Measurements from ENCODE around the gene TMPRSS11E.
"Not testable (repeated sequence)": the region's sequence is repeated elsewhere in the genome, so short reads cannot be mapped to it uniquely, and the experiment has no call there.

TMPRSS11E gene

DNA sequence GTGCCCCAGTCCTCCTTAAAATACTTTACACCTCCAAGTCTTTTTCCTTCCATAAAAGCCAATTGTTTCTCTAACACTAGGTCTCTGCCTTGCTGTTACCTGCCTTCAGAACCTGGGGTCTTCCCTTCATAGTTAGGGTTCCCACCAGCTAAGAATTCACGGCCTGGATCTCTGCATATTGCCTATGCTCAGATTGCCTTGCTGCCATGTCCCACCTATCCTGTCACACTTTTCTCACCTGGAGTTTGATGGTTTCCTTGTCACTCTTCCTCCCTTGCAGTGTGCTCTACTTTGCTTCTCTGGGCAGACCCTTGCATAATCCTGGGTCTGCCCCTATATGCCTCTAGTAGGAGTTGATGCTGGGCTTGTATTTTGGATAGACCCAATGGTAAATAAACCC lies 36.6 kb upstream of the TMPRSS11E start:
- Histone ChIP-seq H3K4me2 (ENCODE audit: low read length) (no peak overlapping the region), H3K9ac (ENCODE audit: low read length) (no peak overlapping the region), H3K27ac (ENCODE audit: low read length) (no peak overlapping the region), H2AFZ (ENCODE audit: low read depth, low read length) (no peak overlapping the region), H3K79me2 (ENCODE audit: low read length) (no peaks in the 10 kb centered on the region), H3K9me3 (ENCODE audit: insufficient read depth, low read length) (no peaks in the 10 kb centered on the region), H3K27me3 (ENCODE audit: low read depth, low read length) (no peaks in the 10 kb centered on the region), H3K36me3 (replicated peaks; ENCODE audit: low read depth, low read length) (no peaks in the 10 kb centered on the region), H3K4me1 (ENCODE audit: low read length) (no peaks in the 10 kb centered on the region), H4K20me1 (ENCODE audit: insufficient read depth, low read length) (no peaks in the 10 kb centered on the region), H3K4me3 (ENCODE audit: low read length) (no peak overlapping the region)
- no peak for TF ChIP-seq EZH2phosphoT487 (IDR thresholded peaks at IDR 0.05; ENCODE audit: low read depth)
- TF ChIP-seq, protein P1, sequence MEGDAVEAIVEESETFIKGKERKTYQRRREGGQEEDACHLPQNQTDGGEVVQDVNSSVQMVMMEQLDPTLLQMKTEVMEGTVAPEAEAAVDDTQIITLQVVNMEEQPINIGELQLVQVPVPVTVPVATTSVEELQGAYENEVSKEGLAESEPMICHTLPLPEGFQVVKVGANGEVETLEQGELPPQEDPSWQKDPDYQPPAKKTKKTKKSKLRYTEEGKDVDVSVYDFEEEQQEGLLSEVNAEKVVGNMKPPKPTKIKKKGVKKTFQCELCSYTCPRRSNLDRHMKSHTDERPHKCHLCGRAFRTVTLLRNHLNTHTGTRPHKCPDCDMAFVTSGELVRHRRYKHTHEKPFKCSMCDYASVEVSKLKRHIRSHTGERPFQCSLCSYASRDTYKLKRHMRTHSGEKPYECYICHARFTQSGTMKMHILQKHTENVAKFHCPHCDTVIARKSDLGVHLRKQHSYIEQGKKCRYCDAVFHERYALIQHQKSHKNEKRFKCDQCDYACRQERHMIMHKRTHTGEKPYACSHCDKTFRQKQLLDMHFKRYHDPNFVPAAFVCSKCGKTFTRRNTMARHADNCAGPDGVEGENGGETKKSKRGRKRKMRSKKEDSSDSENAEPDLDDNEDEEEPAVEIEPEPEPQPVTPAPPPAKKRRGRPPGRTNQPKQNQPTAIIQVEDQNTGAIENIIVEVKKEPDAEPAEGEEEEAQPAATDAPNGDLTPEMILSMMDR (IDR thresholded peaks at IDR 0.05; ENCODE audit: low read depth, low read length) = no peak

GRCh38 chr4:68412031-68412430 lies 35.2 kb upstream of the TMPRSS11E start:
- not testable (repeated sequence) for H3K27ac ChIP-seq (ENCODE audit: low read length); H3K9me3 ChIP-seq (ENCODE audit: insufficient read depth, low read length); H3K4me3 ChIP-seq (ENCODE audit: low read length); H4K20me1 ChIP-seq (ENCODE audit: insufficient read depth, low read length); H3K4me2 ChIP-seq (ENCODE audit: low read length); H3K9ac ChIP-seq (ENCODE audit: low read length); H3K27me3 ChIP-seq (ENCODE audit: low read depth, low read length); H2AFZ ChIP-seq (ENCODE audit: low read depth, low read length); H3K4me1 ChIP-seq (ENCODE audit: low read length); H3K79me2 ChIP-seq (ENCODE audit: low read length); H3K36me3 ChIP-seq (replicated peaks; ENCODE audit: low read depth, low read length)

- TF ChIP-seq, protein P1 (IDR thresholded peaks at IDR 0.05; ENCODE audit: low read depth, low read length) = no peak
- TF ChIP-seq EZH2phosphoT487 (IDR thresholded peaks at IDR 0.05; ENCODE audit: low read depth) = no peak
- Histone ChIP-seq H3K36me3 (replicated peaks; ENCODE audit: low read depth, low read length) (no peaks in the 10 kb centered on the region), H3K27me3 (ENCODE audit: low read depth, low read length) (no peaks in the 10 kb centered on the region), H3K27ac (ENCODE audit: low read length) (no peak overlapping the region), H4K20me1 (ENCODE audit: insufficient read depth, low read length) (no peaks in the 10 kb centered on the region), H3K4me3 (ENCODE audit: low read length) (no peak overlapping the region), H3K9me3 (ENCODE audit: insufficient read depth, low read length) (no peaks in the 10 kb centered on the region), H3K9ac (ENCODE audit: low read length) (no peak overlapping the region), H2AFZ (ENCODE audit: low read depth, low read length) (no peak overlapping the region), H3K4me1 (ENCODE audit: low read length) (no peaks in the 10 kb centered on the region), H3K4me2 (ENCODE audit: low read length) (no peak overlapping the region), H3K79me2 (ENCODE audit: low read length) (no peaks in the 10 kb centered on the region)
Observed at GRCh38 chr4:68416591-68416990, 30.7 kb upstream of the TMPRSS11E start.

- H3K36me3 ChIP-seq (replicated peaks; ENCODE audit: low read depth, low read length) = no peaks in the 10 kb centered on the region
- no peak overlapping the region for H3K4me3 ChIP-seq (ENCODE audit: low read length)
- no peaks in the 10 kb centered on the region for H3K9me3 ChIP-seq (ENCODE audit: insufficient read depth, low read length)
- H3K9ac ChIP-seq (ENCODE audit: low read length) = no peak overlapping the region
- no peak overlapping the region for H3K4me2 ChIP-seq (ENCODE audit: low read length)
- no peak overlapping the region for H2AFZ ChIP-seq (ENCODE audit: low read depth, low read length)
- H3K4me1 ChIP-seq (ENCODE audit: low read length) = no peaks in the 10 kb centered on the region
- H4K20me1 ChIP-seq (ENCODE audit: insufficient read depth, low read length) = no peaks in the 10 kb centered on the region
- H3K27me3 ChIP-seq (ENCODE audit: low read depth, low read length) = no peaks in the 10 kb centered on the region
- TF ChIP-seq, protein P1 (IDR thresholded peaks at IDR 0.05; ENCODE audit: low read depth, low read length) = no peak
- TF ChIP-seq EZH2phosphoT487 (IDR thresholded peaks at IDR 0.05; ENCODE audit: low read depth) = no peak
- no peak overlapping the region for H3K27ac ChIP-seq (ENCODE audit: low read length)
- H3K79me2 ChIP-seq (ENCODE audit: low read length) = no peaks in the 10 kb centered on the region
Observed at GRCh38 chr4:68426516-68426915, 20.7 kb upstream of the TMPRSS11E start.

DNA sequence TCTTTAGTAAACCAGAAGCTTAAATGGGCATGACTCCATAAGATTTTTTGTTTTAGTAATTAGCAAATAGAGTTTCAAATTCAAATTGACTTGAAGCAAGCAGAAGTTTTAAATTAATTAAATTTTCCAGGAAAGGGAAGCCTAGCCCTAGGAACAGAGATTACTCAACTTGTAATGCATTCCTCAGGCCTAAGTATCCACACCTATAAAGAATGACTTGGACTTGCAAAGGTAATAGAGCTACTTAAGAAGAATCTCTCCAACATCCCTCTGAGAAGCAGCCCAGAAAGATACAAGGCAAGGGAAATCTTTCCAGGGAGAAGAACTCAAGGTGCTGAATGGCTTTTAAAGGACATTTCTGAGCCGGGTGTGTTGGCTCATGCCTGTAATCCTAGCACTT lies 16.9 kb upstream of the TMPRSS11E start:
- H3K4me3 ChIP-seq (ENCODE audit: low read length) = no peak overlapping the region
- no peaks in the 10 kb centered on the region for H3K79me2 ChIP-seq (ENCODE audit: low read length)
- H2AFZ ChIP-seq (ENCODE audit: low read depth, low read length) = no peak overlapping the region
- H3K27me3 ChIP-seq (ENCODE audit: low read depth, low read length) = no peaks in the 10 kb centered on the region
- TF ChIP-seq EZH2phosphoT487 (IDR thresholded peaks at IDR 0.05; ENCODE audit: low read depth) = no peak
- H3K9ac ChIP-seq (ENCODE audit: low read length) = no peak overlapping the region
- H3K27ac ChIP-seq (ENCODE audit: low read length) = no peak overlapping the region
- H4K20me1 ChIP-seq (ENCODE audit: insufficient read depth, low read length) = no peaks in the 10 kb centered on the region
- no peaks in the 10 kb centered on the region for H3K4me1 ChIP-seq (ENCODE audit: low read length)
- H3K36me3 ChIP-seq (replicated peaks; ENCODE audit: low read depth, low read length) = no peaks in the 10 kb centered on the region
- no peak overlapping the region for H3K4me2 ChIP-seq (ENCODE audit: low read length)
- H3K9me3 ChIP-seq (ENCODE audit: insufficient read depth, low read length) = no peaks in the 10 kb centered on the region
